HS-5 (cell line): ENCODE measurements around the gene HDGFL2.

Experiments used
- DNase-seq: peaks from one replicate; pipeline ENCODE4 v3.0.0-alpha.2; 2012; ENCODE audit warnings: low read depth

HDGFL2 gene

GRCh38 chr19:4471403-4472173, 509 bp upstream of the HDGFL2 start:
- DNase-seq: peak; percentile 100

GRCh38 chr19:4473011-4473762, 1.1 kb downstream of the HDGFL2 start:
- no peak for DNase-seq

DNA sequence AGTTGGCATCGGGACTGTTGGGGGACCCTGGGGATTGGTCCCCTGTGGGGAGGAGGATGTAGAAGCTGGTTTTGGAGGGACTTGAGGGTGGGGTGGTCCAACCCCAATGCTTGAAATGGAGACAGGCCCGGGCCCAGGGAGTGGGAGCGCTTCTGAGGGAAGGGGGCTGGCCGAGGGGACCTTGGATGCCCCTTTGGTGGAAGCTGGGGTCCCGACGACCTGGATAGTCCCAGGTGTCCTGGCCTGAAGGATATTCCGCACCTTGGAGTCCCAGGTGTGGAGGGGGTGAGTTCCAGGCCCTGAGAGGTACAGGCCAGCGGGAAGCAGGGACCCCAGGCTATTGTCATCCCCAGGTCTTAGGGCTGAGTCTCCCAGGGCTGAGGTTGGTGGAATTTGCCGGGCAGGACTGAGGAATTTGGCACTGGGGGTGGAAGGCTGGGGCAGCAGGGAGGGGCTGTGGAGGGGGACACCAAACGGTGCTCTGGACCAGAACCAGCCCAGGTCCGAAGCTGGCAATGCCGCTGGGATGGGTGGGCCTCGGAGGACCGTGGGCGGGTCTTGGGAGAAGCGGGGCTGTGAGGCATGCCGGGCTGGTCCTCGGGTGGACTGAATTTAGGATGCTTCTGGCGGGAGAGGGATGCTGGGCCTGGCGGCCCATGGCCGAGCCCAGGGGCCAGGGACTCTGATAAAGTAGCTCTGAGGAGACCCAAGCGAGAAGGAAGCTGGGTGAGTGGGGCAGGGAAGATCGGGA, 1.8 kb downstream of the HDGFL2 start:
- DNase-seq: no peak

DNA sequence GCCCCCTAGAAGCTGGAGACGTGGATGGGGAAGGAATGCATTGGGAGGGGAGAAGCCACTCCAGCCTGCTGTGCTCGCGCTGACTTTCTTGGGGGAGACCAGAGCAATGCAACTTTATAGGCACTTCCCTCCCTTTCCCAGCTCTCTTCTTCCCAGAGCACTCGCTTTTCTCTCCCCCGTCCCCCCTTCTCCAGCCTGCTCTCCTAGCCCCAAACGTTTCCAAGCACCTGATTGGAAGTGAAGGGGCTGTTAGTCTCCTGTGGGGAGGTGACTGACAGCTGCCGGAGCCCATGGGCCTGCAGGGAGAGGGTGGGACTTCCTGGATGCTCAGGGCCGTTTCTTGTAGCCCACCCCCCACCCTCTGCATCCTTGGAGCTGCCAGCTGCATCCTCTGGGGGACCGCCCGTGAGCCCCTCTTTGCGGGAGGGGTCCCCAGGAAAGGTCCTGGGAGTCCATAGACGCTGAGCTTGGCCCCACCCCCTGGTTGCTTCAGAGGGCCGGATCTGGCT, 2.5 kb downstream of the HDGFL2 start:
- DNase-seq: no peak

DNA sequence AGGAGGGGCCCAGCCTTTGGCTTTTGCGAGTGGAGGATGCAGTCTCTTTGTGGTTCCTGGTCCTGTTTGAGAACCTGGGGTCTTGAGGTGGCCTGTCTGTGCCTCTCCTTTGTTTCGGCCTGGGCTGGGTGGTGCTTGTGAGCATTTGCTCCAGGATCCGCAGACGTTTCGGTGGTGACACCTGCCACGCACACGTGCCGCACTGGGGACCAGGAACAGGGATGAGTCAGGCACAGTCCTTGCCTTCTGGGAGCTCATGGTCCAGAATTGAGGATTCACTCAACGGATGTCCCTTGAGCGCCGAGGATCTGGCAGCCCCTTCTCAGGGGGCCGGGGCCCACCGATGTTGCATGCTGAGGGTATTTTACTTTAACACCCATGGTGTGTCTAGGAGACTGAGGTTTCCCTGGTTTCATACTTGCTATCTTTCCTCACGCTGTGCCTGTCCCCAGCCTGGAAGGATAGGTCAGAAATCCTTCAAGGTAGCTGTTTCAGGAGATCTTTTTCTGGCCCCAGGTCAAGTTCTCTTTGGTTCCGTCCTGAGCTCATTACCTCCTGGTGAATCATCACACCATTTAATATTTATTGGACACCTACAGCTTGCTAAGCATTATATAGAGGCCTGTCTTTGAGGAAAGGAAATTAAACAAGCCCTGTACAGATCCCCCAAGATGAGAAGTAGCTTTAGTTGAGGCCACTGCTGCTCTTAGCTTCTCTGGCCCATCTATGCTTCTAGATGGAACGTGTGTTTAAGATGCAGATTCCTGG, 5.1 kb downstream of the HDGFL2 start:
- no peak for DNase-seq

DNA sequence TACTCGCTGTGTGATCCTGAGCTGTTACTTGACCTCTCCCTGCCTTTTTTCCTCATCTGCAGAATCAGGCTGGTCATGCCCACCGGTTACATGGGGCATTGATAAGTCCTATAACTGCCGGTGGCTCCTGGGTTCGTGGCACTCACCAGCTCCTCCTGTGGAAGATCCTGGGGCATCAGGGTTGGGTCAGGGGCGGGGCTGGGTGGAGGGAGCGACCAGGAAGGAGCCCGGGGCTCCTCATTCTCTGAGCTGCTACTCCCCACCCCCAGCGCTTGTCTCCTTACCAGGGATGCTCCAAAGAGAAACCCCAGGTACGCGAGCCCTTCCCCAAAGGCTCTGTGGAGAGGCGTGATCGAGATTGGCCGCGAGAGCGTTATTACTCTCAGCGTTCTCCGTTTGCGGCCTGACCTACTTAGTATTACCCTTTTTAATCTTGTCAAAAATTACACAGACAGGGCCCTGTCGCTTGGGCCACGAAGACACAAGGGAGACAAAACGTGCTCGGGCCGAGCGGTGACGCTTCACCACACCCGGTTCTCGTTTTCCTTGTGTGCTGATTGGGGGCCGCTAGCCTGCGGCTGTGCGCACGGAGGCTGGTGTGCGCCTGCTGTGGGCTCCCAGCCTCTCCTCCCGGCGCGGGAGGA, 10.7 kb downstream of the HDGFL2 start:
- no peak for DNase-seq

GRCh38 chr19:4483385-4483784, 11.3 kb downstream of the HDGFL2 start:
- DNase-seq: no peak

DNA sequence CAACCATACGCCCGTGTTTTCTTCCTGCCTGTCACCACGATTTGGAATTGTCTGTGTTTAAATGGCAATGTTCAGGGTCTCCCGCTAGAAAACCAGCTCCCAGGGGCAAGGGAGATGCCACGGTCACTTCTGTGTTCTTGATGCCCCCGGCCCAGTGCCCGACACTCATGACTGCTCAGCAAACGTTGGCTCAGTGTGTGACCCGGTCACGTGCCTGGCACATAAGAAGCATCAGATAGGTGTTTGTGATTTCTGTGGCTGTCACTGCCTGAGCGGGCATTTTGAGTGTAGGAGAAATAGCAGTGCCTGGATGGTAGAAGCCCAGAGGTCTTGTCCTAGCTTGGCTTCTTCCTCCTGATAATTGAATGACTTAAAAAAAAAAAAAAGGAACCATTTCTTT, 15.5 kb downstream of the HDGFL2 start:
- no peak for DNase-seq

DNA sequence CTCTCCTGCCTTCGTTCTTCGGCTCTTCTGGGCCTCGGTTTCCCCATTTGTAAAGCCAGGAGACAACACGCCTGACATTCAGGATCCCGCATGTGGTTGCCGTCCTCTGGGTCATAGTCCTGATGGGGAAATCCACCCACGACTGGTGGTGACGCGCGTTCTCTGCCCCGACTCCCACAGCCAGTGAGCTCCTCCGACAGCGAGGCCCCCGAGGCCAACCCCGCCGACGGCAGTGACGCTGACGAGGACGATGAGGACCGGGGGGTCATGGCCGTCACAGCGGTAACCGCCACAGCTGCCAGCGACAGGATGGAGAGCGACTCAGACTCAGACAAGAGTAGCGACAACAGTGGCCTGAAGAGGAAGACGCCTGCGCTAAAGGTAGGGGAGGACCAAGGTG, 16.4 kb downstream of the HDGFL2 start:
- no peak for DNase-seq

DNA sequence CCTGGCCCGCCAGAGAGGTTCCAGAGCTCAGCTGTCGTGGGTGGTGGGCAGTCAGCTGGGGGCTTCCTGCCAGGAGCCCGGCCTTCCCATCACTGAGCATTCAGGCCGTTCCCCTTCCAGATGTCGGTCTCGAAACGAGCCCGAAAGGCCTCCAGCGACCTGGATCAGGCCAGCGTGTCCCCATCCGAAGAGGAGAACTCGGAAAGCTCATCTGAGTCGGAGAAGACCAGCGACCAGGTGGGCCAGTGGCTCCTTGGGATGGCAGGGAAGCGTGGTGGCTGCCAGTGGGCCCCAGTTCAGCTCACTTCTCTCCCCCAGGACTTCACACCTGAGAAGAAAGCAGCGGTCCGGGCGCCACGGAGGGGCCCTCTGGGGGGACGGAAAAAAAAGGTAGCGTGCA, 19.3 kb downstream of the HDGFL2 start:
- DNase-seq: no peak

DNA sequence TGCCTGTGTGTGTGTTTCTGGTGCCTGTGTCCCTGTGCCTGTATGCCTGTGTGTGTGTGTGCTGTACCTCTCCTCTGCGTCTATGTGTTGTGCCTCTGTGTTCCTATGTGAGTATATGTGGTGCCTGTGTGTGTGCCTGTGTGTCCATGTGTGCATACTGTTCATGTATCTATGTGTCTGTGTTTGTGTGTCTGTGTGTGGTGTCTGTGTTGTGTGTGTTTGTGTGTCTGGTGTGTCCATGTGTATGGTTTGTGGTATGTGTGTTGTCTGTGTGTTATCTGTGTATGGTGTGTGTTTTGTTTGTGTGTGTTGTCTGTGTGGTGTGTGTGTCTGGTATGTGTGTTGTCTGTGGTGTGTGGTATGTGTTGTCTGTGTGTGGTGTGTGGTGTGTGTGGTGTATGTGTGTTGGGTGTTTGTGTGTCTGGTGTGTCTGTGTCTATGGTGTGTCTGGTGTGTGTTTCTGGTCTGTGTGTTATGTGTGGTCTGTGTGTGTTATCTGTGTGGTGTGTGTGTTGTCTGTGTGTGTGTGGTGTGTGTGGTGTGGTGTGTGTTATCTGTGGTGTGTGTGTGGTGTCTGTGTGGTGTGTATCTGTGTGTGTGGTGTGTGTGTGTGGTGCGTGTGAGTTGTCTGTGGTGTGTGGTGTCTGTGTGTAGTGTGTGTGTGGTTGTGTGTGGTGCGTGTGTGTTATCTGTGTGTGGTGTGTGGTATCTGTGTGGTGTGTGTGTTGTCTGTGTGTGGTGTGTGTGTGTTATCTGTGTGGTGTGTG, 20.4 kb downstream of the HDGFL2 start:
- DNase-seq: no peak

GRCh38 chr19:4493104-4493928, 21.2 kb downstream of the HDGFL2 start:
- no peak for DNase-seq

DNA sequence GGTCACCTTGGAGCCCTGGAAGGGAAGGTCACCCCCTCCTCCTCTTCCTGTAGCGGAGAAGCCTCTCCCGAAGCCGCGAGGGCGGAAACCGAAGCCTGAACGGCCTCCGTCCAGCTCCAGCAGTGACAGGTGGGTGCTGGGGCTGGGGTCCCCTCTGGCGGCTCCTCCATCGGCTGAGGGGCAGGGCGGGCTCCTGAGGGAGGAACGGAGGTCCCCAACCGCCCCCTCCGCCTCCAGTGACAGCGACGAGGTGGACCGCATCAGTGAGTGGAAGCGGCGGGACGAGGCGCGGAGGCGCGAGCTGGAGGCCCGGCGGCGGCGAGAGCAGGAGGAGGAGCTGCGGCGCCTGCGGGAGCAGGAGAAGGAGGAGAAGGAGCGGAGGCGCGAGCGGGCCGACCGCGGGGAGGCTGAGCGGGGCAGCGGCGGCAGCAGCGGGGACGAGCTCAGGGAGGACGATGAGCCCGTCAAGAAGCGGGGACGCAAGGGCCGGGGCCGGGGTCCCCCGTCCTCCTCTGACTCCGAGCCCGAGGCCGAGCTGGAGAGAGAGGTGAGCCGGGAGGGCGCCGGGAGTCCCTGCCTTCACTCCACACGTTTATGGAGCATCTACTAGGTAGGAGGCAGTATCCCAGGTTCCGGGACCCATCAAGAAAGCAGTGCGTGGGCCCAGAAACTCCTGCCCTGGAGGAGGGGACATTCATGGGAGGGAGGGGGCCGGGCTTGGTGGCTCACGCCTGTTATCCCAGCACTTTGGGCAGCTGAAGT, 22.0 kb downstream of the HDGFL2 start:
- DNase-seq: no peak

DNA sequence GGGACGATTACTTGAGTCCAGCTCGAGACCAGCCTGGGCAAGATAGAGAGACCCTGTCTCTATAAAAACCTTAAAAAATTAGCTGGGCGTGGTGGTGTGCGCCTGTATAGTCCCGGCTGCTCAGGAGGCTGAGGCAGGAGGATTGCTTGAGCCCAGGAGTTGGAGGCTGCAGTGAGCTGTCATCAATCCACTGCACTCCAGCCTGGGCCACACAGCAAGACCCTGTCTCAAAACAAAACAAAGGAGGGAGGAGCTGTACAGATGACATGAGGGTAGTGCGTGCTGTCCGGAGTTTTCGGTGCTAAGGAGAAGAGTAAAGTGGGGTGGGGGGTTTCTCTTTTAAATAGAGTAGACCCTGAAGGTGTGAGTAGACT, 22.6 kb downstream of the HDGFL2 start:
- DNase-seq: no peak

- no peak for DNase-seq
These were observed 23.4 kb downstream of the HDGFL2 start for GRCh38 chr19:4495471-4495870.

DNA sequence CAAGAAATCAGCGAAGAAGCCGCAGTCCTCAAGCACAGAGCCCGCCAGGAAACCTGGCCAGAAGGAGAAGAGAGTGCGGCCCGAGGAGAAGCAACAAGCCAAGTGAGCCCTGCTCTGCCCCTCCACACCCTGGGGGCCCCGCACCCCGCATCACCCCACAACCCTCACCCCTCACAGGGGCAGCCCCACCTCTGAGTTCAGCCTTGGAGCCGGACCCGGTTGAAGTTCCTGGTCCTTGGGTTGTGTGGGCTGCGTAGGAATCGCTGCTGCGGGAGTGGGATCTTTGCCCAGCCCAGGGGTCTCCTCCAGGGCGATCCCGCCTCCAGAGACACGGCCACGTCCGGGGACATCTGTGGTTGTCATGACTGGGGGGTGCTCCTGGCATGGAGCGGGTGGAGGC, 24.2 kb downstream of the HDGFL2 start:
- no peak for DNase-seq

DNA sequence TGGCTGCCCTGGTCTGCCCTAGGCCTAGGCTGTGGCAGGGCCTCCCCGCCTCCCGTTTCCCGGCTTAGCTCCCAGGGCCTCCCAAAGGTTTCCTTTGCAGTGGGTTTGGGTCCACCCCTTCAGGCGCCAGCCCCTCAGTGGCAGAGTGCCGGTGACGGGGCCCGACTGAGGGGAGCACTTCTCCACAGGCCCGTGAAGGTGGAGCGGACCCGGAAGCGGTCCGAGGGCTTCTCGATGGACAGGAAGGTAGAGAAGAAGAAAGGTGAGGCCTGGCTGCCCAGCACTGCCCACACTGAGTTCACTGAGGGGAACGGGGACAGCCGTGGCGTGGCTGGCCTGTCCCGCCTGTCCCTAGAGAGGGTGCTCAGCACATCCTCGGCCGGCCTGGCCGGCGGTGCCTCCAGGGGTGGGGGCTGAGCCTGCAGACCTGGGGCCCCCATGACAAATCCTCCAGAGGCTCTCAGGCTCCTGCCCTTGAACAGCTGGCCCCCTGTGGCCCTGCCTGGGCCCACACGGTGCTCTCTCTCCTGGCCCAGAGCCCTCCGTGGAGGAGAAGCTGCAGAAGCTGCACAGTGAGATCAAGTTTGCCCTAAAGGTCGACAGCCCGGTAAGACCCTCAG, 25.8 kb downstream of the HDGFL2 start:
- DNase-seq: no peak

GRCh38 chr19:4498694-4499093, 26.6 kb downstream of the HDGFL2 start:
- no peak for DNase-seq

GRCh38 chr19:4499318-4499717, 27.2 kb downstream of the HDGFL2 start:
- no peak for DNase-seq
